GM10248 (cell line): Measurements from ENCODE around the gene IL24.

ENCODE experiments used
- CTCF ChIA-PET: fragments of 300-600 bp; sonication (Branson Sonifier 250); formaldehyde crosslinking; extraction: SDS; loops from one replicate; lab custom pipeline; 2021; ENCODE audit warnings: antibody characterized with exemption; lab: Yijun Ruan, JAX
- POLR2A ChIA-PET: fragments of 350-650 bp; sonication (Branson Sonifier 250); formaldehyde crosslinking; extraction: SDS; loops from one replicate; lab custom pipeline; 2020; ENCODE audit warnings: antibody characterized with exemption; lab: Yijun Ruan, JAX
- DNase-seq: peaks from one replicate; pipeline ENCODE4 v3.0.0; 2012; ENCODE audit errors: extremely low spot score
- TF ChIP-seq, protein P1 (sequence below): IDR thresholded peaks from 2 replicates; pipeline ENCODE4 v1.5.1; 2012; ENCODE audit warnings: mild to moderate bottlenecking, low read depth; ENCODE audit errors: extremely low read depth, missing control alignments, control extremely low read depth

Gene IL24

GRCh38 chr1:206932177-206932576 lies 34.9 kb downstream of the IL24 start:
- ChIA-PET CTCF (interaction anchor here (0.7 to 25.0 kb wide), 29 partner anchors 15 to 323 kb away, joined by 3 to 416 read pairs (median 5); partner anchors contain the start of genes DYRK3, FCAMR, FCMR and IL20), POLR2A (interaction anchor here (0.8 kb wide), 1 partner anchor 11 kb away, joined by 3 read pairs; the partner anchor contains the start of gene FCMR)
- DNase-seq = no peak
- TF ChIP-seq, protein P1, sequence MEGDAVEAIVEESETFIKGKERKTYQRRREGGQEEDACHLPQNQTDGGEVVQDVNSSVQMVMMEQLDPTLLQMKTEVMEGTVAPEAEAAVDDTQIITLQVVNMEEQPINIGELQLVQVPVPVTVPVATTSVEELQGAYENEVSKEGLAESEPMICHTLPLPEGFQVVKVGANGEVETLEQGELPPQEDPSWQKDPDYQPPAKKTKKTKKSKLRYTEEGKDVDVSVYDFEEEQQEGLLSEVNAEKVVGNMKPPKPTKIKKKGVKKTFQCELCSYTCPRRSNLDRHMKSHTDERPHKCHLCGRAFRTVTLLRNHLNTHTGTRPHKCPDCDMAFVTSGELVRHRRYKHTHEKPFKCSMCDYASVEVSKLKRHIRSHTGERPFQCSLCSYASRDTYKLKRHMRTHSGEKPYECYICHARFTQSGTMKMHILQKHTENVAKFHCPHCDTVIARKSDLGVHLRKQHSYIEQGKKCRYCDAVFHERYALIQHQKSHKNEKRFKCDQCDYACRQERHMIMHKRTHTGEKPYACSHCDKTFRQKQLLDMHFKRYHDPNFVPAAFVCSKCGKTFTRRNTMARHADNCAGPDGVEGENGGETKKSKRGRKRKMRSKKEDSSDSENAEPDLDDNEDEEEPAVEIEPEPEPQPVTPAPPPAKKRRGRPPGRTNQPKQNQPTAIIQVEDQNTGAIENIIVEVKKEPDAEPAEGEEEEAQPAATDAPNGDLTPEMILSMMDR = no peak

GRCh38 chr1:206933333-206933945 lies 36.2 kb downstream of the IL24 start:
- DNase-seq = peak; percentile 76
- TF ChIP-seq, protein P1 = peak; percentile 80
- CTCF ChIA-PET = interaction anchor here (0.6 to 25.0 kb wide), 34 partner anchors 7 to 567 kb away, joined by 3 to 416 read pairs (median 4); partner anchors contain the start of genes DYRK3, FCAMR, FCMR and IL20
- POLR2A ChIA-PET = interaction anchor here (0.9 kb wide), 1 partner anchor 11 kb away, joined by 3 read pairs; the partner anchor contains the start of gene FCMR

DNA sequence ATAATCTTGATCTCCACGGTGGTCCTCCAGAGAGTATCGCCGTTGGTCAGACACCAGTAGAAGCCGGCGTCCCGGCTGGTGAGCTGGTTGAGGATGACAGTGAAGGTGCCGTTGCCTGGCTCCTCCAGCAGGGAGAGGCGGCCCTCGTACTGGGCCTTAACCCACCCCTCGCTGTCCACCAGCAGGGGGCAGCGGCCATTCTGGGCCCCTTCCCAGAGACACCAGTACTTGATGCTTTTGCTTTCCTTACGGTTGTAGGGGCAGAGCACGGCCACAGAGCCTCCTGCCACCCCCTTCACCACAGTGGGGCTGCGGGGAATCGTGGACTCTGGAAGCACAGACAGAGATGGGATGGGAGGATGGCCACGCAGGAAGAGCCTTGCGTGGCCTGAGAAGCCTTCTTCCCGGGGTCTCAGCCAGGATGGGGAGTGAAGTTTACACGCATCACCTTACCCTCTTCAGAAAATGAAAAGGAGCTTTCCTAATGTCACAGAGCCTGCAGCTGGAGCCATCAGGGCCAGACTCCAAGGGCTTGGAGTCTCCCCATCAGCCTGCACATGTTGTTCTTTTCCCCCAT lies 38.3 kb downstream of the IL24 start:
- CTCF ChIA-PET = interaction anchor here (0.7 to 25.0 kb wide), 32 partner anchors 9 to 564 kb away, joined by 3 to 416 read pairs (median 4); partner anchors contain the start of genes DYRK3, FCAMR, FCMR and IL20
- POLR2A ChIA-PET = no interaction called here
- TF ChIP-seq, protein P1 = peak; percentile 49
- DNase-seq = peak; percentile 64

- DNase-seq = no peak
- CTCF ChIA-PET = interaction anchor here (1.5 to 25.0 kb wide), 5 partner anchors 11 to 562 kb away, joined by 4 to 416 read pairs (median 307); partner anchors contain the start of genes FCMR and PIGR
- POLR2A ChIA-PET = no interaction called here
- TF ChIP-seq, protein P1 = no peak
These were observed 40.2 kb downstream of the IL24 start for GRCh38 chr1:206937425-206937824.

DNA sequence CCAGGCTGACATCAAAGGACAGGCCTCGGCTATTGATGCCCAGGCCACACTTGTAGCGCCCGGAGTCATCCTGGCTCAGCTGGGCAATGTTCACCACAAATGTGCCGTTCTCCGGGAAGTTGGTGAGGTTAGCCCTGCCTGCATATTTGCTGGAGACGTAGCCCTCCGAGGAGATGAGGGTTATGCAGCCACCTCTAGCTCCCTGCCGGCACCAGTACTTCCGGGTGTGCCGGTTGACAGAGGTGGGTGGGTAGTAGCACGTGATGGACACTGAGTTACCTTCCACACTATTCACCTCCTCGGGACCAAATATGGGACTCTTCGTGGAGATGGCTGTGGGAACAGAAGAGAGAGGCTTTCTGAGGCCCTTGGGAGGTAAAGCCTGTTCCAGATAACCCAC lies 41.9 kb downstream of the IL24 start:
- ChIA-PET POLR2A (no interaction called here), CTCF (interaction anchor here (1.2 to 25.0 kb wide), 5 partner anchors 13 to 42 kb away, joined by 3 to 416 read pairs (median 64); partner anchors contain the start of gene PIGR)

More for the DNA sequence above, 41.9 kb downstream of the IL24 start:
- TF ChIP-seq, protein P1 = no peak
- no peak for DNase-seq
